ENCODE measurements around the gene ACP4.

ACP4 gene

DNA sequence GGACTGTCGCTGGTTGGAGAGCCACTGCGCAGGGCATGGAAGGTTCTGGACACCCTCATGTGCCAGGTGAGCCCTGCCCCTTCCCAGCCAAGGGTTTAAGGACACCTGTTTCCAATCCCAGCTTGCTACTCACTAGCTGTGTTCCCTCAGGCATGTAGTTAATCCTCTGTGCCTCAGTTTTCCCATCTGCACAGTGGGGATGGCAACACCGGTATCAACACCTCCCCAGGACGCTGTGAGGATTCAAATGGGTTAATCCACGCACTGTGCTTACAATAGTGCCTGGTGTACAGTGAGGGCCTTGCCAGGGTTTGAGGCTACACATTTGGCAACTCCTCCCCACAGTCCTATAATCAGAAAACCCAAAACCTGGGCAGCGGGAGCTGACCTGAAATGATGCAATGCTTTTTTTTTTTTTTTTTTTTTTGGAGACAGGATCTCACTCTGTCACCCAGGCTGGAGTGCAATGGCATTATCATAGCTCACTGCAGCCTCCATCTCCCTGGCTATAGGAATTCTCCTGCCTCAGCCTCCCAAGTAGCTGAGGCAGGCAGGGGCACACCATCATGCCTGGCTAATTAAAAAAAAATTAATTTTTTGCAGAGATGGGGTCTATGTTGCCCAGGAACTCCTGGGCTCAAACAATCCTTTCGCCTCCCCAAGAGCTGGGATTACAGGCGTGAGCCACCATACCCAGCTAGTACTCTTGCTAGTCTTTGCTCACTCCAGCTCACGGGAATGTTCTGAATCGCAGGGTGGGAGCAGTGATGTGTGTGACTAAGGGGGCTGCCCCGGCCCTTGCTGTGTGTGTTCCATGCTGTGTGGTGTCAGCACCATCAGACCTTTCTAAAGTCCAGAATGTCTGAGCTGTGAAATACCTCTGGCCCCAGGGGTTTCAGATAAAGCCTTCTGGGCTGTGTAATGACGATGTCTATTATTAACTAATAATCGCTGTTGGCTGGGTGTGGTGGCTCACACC, 2.3 kb downstream of the ACP4 start:
- peaks cover 9% of the 10 kb centered on the region for H3K36me3 ChIP-seq (ENCODE audit: low read depth)
- DNase-seq (ENCODE audit: low spot score), result no peak
- no peaks in the 10 kb centered on the region for H3K4me1 ChIP-seq (ENCODE audit: insufficient read depth, poor library complexity, severe bottlenecking)
- no peaks in the 10 kb centered on the region for H3K9me3 ChIP-seq (ENCODE audit: severe bottlenecking)
- H3K27ac ChIP-seq (ENCODE audit: poor library complexity, severe bottlenecking), result no peak overlapping the region
- TF ChIP-seq, protein P1, sequence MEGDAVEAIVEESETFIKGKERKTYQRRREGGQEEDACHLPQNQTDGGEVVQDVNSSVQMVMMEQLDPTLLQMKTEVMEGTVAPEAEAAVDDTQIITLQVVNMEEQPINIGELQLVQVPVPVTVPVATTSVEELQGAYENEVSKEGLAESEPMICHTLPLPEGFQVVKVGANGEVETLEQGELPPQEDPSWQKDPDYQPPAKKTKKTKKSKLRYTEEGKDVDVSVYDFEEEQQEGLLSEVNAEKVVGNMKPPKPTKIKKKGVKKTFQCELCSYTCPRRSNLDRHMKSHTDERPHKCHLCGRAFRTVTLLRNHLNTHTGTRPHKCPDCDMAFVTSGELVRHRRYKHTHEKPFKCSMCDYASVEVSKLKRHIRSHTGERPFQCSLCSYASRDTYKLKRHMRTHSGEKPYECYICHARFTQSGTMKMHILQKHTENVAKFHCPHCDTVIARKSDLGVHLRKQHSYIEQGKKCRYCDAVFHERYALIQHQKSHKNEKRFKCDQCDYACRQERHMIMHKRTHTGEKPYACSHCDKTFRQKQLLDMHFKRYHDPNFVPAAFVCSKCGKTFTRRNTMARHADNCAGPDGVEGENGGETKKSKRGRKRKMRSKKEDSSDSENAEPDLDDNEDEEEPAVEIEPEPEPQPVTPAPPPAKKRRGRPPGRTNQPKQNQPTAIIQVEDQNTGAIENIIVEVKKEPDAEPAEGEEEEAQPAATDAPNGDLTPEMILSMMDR (IDR thresholded peaks at IDR 0.05; ENCODE audit: poor library complexity, severe bottlenecking), result no peak
- H3K4me3 ChIP-seq (ENCODE audit: severe bottlenecking), result no peak overlapping the region
- no peak; the same call in 2 of the 3 replicates for ATAC-seq (ENCODE audit: low read depth)
- no peaks in the 10 kb centered on the region for H3K27me3 ChIP-seq (ENCODE audit: insufficient read depth, poor library complexity, severe bottlenecking)

DNA sequence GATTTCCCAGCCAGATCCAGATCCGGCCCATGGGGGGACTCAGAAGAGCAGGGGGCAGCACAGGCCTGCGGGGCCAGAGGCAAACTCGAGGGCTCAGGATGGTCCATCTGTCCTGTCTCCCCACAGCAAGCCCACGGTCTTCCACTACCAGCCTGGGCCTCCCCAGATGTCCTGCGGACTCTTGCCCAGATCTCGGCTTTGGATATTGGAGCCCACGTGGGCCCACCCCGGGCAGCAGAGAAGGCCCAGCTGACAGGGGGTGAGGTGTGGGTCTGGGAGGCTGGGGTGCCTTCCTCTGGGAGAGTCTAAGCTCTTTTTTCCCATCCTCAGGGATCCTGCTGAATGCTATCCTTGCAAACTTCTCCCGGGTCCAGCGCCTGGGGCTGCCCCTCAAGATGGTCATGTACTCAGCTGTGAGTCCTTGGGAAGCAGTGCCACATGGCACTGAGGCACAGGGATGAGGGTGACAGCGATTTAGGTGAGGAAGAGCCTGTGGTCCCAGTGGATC, 3.4 kb downstream of the ACP4 start:
- no peak overlapping the region for H3K27ac ChIP-seq (ENCODE audit: poor library complexity, severe bottlenecking)
- no peaks in the 10 kb centered on the region for H3K4me1 ChIP-seq (ENCODE audit: insufficient read depth, poor library complexity, severe bottlenecking)
- H3K9me3 ChIP-seq (ENCODE audit: severe bottlenecking), result no peaks in the 10 kb centered on the region
- ATAC-seq (ENCODE audit: low read depth), result peak; percentile 4
- peaks cover 19% of the 10 kb centered on the region for H3K36me3 ChIP-seq (ENCODE audit: low read depth)
- DNase-seq (ENCODE audit: low spot score), result no peak
- TF ChIP-seq, protein P1 (IDR thresholded peaks at IDR 0.05; ENCODE audit: poor library complexity, severe bottlenecking), result no peak
- H3K27me3 ChIP-seq (ENCODE audit: insufficient read depth, poor library complexity, severe bottlenecking), result no peaks in the 10 kb centered on the region
- H3K4me3 ChIP-seq (ENCODE audit: severe bottlenecking), result no peak overlapping the region

DNA sequence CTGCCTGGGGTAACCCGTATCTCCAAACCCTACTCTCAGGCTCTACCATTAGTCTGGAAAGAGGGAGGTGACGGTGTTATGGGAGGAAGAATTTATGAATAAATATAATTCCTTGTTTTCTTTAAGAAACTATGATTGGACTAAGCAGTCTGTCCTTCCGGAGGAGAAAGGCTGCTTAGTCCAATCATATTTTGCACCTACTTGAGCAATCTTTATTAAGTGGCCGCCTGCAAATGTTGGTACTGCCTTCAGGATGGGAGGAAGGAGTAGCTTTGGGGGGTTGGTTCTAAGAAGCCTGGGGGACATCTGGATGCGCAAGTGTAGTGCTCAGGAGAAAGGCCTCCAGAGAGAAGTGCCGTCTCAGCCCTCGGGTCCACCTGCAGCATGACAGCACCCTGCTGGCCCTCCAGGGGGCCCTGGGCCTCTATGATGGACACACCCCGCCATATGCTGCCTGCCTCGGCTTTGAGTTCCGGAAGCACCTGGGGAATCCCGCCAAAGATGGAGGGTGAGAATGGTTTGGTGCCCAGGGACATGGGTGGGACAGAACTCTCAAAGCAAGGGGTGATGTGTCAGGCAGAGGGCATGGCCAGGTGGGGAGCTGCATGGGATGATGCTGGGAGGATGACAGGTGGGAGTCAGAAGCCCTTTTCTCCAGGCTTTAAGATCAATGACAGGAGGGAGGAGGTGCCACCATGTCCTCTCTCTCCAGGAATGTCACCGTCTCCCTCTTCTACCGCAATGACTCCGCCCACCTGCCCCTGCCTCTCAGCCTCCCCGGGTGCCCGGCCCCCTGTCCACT, 4.1 kb downstream of the ACP4 start:
- no peak overlapping the region for H3K4me3 ChIP-seq (ENCODE audit: severe bottlenecking)
- ATAC-seq (ENCODE audit: low read depth) (peak; percentile 15), DNase-seq (ENCODE audit: low spot score) (no peak)
- peaks cover 26% of the 10 kb centered on the region for H3K36me3 ChIP-seq (ENCODE audit: low read depth)
- H3K9me3 ChIP-seq (ENCODE audit: severe bottlenecking), result no peaks in the 10 kb centered on the region
- no peaks in the 10 kb centered on the region for H3K4me1 ChIP-seq (ENCODE audit: insufficient read depth, poor library complexity, severe bottlenecking)
- H3K27me3 ChIP-seq (ENCODE audit: insufficient read depth, poor library complexity, severe bottlenecking), result no peaks in the 10 kb centered on the region
- no peak overlapping the region for H3K27ac ChIP-seq (ENCODE audit: poor library complexity, severe bottlenecking)
- TF ChIP-seq, protein P1 (IDR thresholded peaks at IDR 0.05; ENCODE audit: poor library complexity, severe bottlenecking), result no peak

DNA sequence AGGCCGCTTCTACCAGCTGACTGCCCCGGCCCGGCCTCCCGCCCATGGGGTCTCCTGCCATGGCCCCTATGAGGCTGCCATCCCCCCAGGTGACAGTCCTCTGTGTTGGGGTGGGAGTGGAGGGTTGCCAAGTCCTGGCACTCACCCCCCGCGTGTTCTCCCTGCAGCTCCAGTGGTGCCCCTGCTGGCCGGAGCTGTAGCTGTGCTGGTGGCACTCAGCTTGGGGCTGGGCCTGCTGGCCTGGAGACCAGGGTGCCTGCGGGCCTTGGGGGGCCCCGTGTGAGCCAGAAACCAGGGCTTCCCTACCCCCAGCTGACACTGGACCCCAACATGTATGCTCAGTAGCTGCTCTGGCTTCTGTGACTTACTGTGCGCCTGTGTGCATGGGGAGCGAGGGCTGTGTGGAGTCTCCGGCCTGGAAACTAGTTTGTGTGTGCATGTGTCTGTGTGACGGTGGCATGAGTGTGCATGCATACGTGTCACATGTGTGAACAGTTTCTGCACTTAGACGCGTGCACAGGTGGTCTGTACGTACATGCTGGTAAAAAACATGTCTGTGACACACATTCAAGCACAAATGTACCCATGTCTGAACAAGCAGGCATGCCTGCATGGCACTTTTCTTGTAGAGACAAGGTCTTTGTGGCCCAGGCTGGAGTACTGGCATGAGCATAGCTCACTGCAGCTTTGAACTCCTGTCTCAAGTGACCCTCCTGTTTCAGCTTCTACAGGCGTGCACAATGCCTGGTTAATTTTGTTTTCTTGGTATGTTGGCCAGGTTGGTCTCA, 4.9 kb downstream of the ACP4 start:
- TF ChIP-seq, protein P1 (IDR thresholded peaks at IDR 0.05; ENCODE audit: poor library complexity, severe bottlenecking), result peak; percentile 11
- DNase-seq (ENCODE audit: low spot score), result no peak
- Histone ChIP-seq H3K27ac (ENCODE audit: poor library complexity, severe bottlenecking) (no peak overlapping the region), H3K27me3 (ENCODE audit: insufficient read depth, poor library complexity, severe bottlenecking) (no peaks in the 10 kb centered on the region), H3K4me3 (ENCODE audit: severe bottlenecking) (no peak overlapping the region), H3K4me1 (ENCODE audit: insufficient read depth, poor library complexity, severe bottlenecking) (no peaks in the 10 kb centered on the region), H3K9me3 (ENCODE audit: severe bottlenecking) (no peaks in the 10 kb centered on the region), H3K36me3 (ENCODE audit: low read depth) (peaks cover 34% of the 10 kb centered on the region)
- peak; percentile 7 for ATAC-seq (ENCODE audit: low read depth)
